GM19351 (cell line): ENCODE results near the gene NINL.
"Not testable (repeated sequence)": the region's sequence is repeated elsewhere in the genome, so short reads cannot be mapped to it uniquely, and the experiment has no call there.

ENCODE experiments used
- ATAC-seq: cut with Tn5 transposase; IDR thresholded peaks from one replicate; pipeline ENCODE4 v1.9.1; 2021; ENCODE audit warnings: mild to moderate bottlenecking, moderate library complexity; ENCODE audit not compliant: unreplicated experiment

Gene NINL

GRCh38 chr20:25489221-25489871, 96.0 kb downstream of the NINL start:
- no peak for ATAC-seq

- no peak for ATAC-seq
Measured at GRCh38 chr20:25487975-25488374, 97.4 kb downstream of the NINL start.

GRCh38 chr20:25487306-25487705, 98.0 kb downstream of the NINL start:
- ATAC-seq: no peak

- ATAC-seq: no peak
Measured at GRCh38 chr20:25486377-25486776, 99.0 kb downstream of the NINL start.

- no peak for ATAC-seq
Measured at GRCh38 chr20:25485872-25486271, 99.5 kb downstream of the NINL start.

- ATAC-seq: no peak
Measured at GRCh38 chr20:25484911-25485511, 100.3 kb downstream of the NINL start.

GRCh38 chr20:25484224-25484846, 101.0 kb downstream of the NINL start:
- ATAC-seq: no peak

GRCh38 chr20:25483431-25484132, 101.7 kb downstream of the NINL start:
- no peak for ATAC-seq

GRCh38 chr20:25481918-25482253, 103.4 kb downstream of the NINL start:
- no peak for ATAC-seq

- ATAC-seq: no peak
Measured at GRCh38 chr20:25481235-25481917, 104.0 kb downstream of the NINL start.

- ATAC-seq: no peak
Measured at GRCh38 chr20:25480797-25481196, 104.5 kb downstream of the NINL start.

- no peak for ATAC-seq
Measured at GRCh38 chr20:25480156-25480555, 105.2 kb downstream of the NINL start.

- ATAC-seq: no peak
Measured at GRCh38 chr20:25479638-25480037, 105.7 kb downstream of the NINL start.

GRCh38 chr20:25478889-25479568, 106.3 kb downstream of the NINL start:
- no peak for ATAC-seq

GRCh38 chr20:25477014-25477882, 108.1 kb downstream of the NINL start:
- ATAC-seq: no peak

GRCh38 chr20:25476106-25477013, 109.0 kb downstream of the NINL start:
- no peak for ATAC-seq

GRCh38 chr20:25473297-25473696, 112.0 kb downstream of the NINL start:
- not testable (repeated sequence) for ATAC-seq

- ATAC-seq: no peak
Measured at GRCh38 chr20:25471020-25471419, 114.3 kb downstream of the NINL start.

GRCh38 chr20:25470045-25470444, 115.3 kb downstream of the NINL start:
- peak; percentile 78 for ATAC-seq
